Heart left ventricle (tissue), 13 donors: Measurements from ENCODE around the gene CA7.

Experiments
- CTCF ChIP-seq, 12 donors: fragments of 200-600 bp; sonication (generic) in 4 of 12; IDR thresholded peaks; one replicate each; pipeline versions ENCODE4 v1.5.0 to v1.8.0; 2018 to 2022; ENCODE audit warnings: antibody characterized with exemption in 12 of 12, mild to moderate bottlenecking in 5 of 12
- POLR2A ChIP-seq, 2 donors: fragments of 450-650 bp; IDR thresholded peaks; one replicate each; pipeline ENCODE4 v1.6.1; 2017; ENCODE audit warnings: antibody characterized with exemption in 2 of 2, mild to moderate bottlenecking in 2 of 2, moderate library complexity in 2 of 2
- donor health status: ischemic (EF 13 %, LVEDD 7.1; RV severe dilation, severe dysfunction).
- donor health status: DM: no; HTN: yes; CAD: no.
- donor health status: DM: no; HTN: no; CAD: no.
- donor health status: ischemic (EF 25% LVEDD 6.9; RV normal size, moderate dysfunction).
- donor health status: ischemic (EF 25% LVEDD 5.7; RV mildly dilated, moderate dysfunction).
- donor health status: ischemic (EF 35%, LVEDD 5.7; RV mildly dilated, moderate dysfunction).
- donor health status: nonischemic (EF 11% LVEDD 7.7; RV severe dilation, severe dysfunction).
- donor health status: DM: yes; HTN: yes; CAD: no.
- donor health status: PGD.
- donor health status: ischemic (EF 29% LVEDD 5.4; RV normal size, mild dysfunction).
- donor health status: nonischemic (EF 23%, LVEDD 6.1; RV moderate dilation, normal function).

GRCh38 chr16:66798161-66798560 is 46.1 kb upstream of the CA7 start:
- TF ChIP-seq CTCF (IDR thresholded peaks at IDR 0.05) (no peak), POLR2A (IDR thresholded peaks at IDR 0.05) (no peak)
